H1 (cell line): ENCODE results near the gene GLIS2. TPM values are rescaled to one million over a fixed set of nuclear protein-coding genes. Genes with fewer than 3 reads are reported as not detected.
A peak's percentile ranks its signal among the peaks of the same experiment; 100 is the strongest.

Experiments
- CTCF ChIA-PET: fragments of 300-600 bp; sonication (Branson Sonifier 250); formaldehyde crosslinking; loops from one replicate; lab custom pipeline; 2021; ENCODE audit not compliant: partially characterized antibody; lab: Charles Lee
- POLR2A ChIA-PET: fragments of 300-600 bp; sonication (Branson Sonifier 250); formaldehyde crosslinking; loops from one replicate; lab custom pipeline; 2021; ENCODE audit warnings: inconsistent platforms; ENCODE audit not compliant: partially characterized antibody; lab: Charles Lee
- DNase-seq, 2 experiments: peaks; one replicate each; pipeline versions ENCODE4 v3.0.0 to v3.0.0-alpha.2; 2010 to 2022; ENCODE audit warnings: low spot score in 2 of 2, low read depth in 1 of 2, mixed read lengths in 1 of 2
- FAIRE-seq: peaks from 2 replicates; lab custom pipeline; 2011; peaks lifted over from hg19 to GRCh38; lab: Jason Lieb, UNC
- H2AFZ ChIP-seq: 2 replicates; pipeline ENCODE4 v1.8.1; 2012; ENCODE audit warnings: low read length, inconsistent platforms
- H2AK5ac ChIP-seq: 2 replicates; pipeline ENCODE4 v1.6.1; 2013; ENCODE audit warnings: low read depth, low read length
- H2BK120ac ChIP-seq: replicated peaks from 2 replicates; pipeline ENCODE3; 2013; ENCODE audit warnings: low read depth, low read length, inconsistent platforms
- H2BK12ac ChIP-seq: 2 replicates; pipeline ENCODE4 v1.6.1; 2013; ENCODE audit warnings: low read depth, low read length
- H2BK15ac ChIP-seq: 2 replicates; pipeline ENCODE4 v1.6.1; 2013; ENCODE audit warnings: low read length
- H2BK20ac ChIP-seq: 2 replicates; pipeline ENCODE4 v1.6.1; 2013; ENCODE audit warnings: low read length
- H2BK5ac ChIP-seq: 2 replicates; pipeline ENCODE4 v1.6.1; 2013; ENCODE audit warnings: low read depth, low read length
- H3K14ac ChIP-seq: 2 replicates; pipeline ENCODE4 v1.6.1; 2013; ENCODE audit warnings: inconsistent platforms; ENCODE audit not compliant: insufficient read length
- H3K18ac ChIP-seq: 2 replicates; pipeline ENCODE4 v1.6.1; 2013; ENCODE audit warnings: low read length; ENCODE audit errors: extremely low read depth
- H3K23ac ChIP-seq: 2 replicates; pipeline ENCODE4 v1.6.1; 2013; ENCODE audit warnings: inconsistent platforms; ENCODE audit not compliant: insufficient read length
- H3K23me2 ChIP-seq: 2 replicates; pipeline ENCODE4 v1.6.1; 2013; ENCODE audit warnings: low read depth, low read length
- H3K27ac ChIP-seq: 2 replicates; pipeline ENCODE4 v1.6.1; 2011; ENCODE audit warnings: low read depth, low read length, inconsistent platforms
- H3K27me3 ChIP-seq, 4 experiments: replicated peaks in 1 of 4; 1 replicate in 1 of 4; 2 replicates in 3 of 4; pipeline versions ENCODE4 v1.6.1 to v1.8.1; 2011 to 2013; ENCODE audit warnings: low read length in 3 of 4, mild to moderate bottlenecking in 3 of 4, inconsistent platforms in 2 of 4, mixed read lengths in 2 of 4, moderate library complexity in 1 of 4; ENCODE audit not compliant: control insufficient read depth in 3 of 4, insufficient read depth in 3 of 4; ENCODE audit errors: extremely low read depth in 1 of 4
- H3K36me3 ChIP-seq, 4 experiments: 2 replicates each; pipeline versions ENCODE4 v1.6.1 to v1.8.1; 2011 to 2013; ENCODE audit warnings: mild to moderate bottlenecking in 4 of 4, low read length in 3 of 4, moderate library complexity in 2 of 4, control low read depth in 1 of 4, inconsistent platforms in 1 of 4; ENCODE audit not compliant: insufficient read depth in 4 of 4, control insufficient read depth in 2 of 4
- H3K4ac ChIP-seq: replicated peaks from 2 replicates; pipeline ENCODE3; 2013; ENCODE audit warnings: low read length, low read depth, mixed read lengths, inconsistent platforms; ENCODE audit not compliant: insufficient read length
- H3K4me1 ChIP-seq, 4 experiments: replicated peaks in 1 of 4; 1 replicate in 1 of 4; 2 replicates in 3 of 4; pipeline versions ENCODE4 v1.6.1 to v1.8.1; 2011 to 2013; ENCODE audit warnings: low read length in 3 of 4, inconsistent platforms in 2 of 4, mixed read lengths in 1 of 4; ENCODE audit not compliant: insufficient read depth in 4 of 4, control insufficient read depth in 3 of 4
- H3K4me2 ChIP-seq, 2 experiments: 2 replicates each; pipeline versions ENCODE4 v1.6.1 to v1.8.1; 2011 to 2013; ENCODE audit warnings: low read depth in 2 of 2, low read length in 2 of 2, control low read depth in 1 of 2, inconsistent platforms in 1 of 2, mild to moderate bottlenecking in 1 of 2; ENCODE audit not compliant: insufficient read depth in 1 of 2
- H3K4me3 ChIP-seq, 4 experiments: fragments of 200-600, 300-600 bp in 1 of 4; sonication (generic), shearing (Covaris generic), sonication (Bioruptor Twin) in 1 of 4; 2 replicates each; pipeline versions ENCODE4 v1.5.1 to v1.8.1; 2011 to 2016; ENCODE audit warnings: low read length in 4 of 4, low read depth in 3 of 4, control low read depth in 2 of 4, inconsistent platforms in 2 of 4, mild to moderate bottlenecking in 2 of 4, mixed read lengths in 1 of 4, moderate library complexity in 1 of 4; ENCODE audit not compliant: insufficient read depth in 2 of 4; ENCODE audit errors: extremely low read depth in 1 of 4
- H3K56ac ChIP-seq: replicated peaks from 2 replicates; pipeline ENCODE3; 2013; ENCODE audit warnings: low read depth, mild to moderate bottlenecking, mixed read lengths, low read length, inconsistent platforms; ENCODE audit not compliant: insufficient read length
- H3K79me1 ChIP-seq: 2 replicates; pipeline ENCODE4 v1.6.1; 2013; ENCODE audit warnings: low read depth, low read length, control low read depth
- H3K79me2 ChIP-seq, 2 experiments: 2 replicates each; pipeline versions ENCODE4 v1.6.1 to v1.8.1; 2012 to 2013; ENCODE audit warnings: low read length in 2 of 2, mild to moderate bottlenecking in 2 of 2, inconsistent platforms in 1 of 2; ENCODE audit not compliant: insufficient read depth in 2 of 2, control insufficient read depth in 1 of 2
- H3K9ac ChIP-seq, 4 experiments: replicated peaks in 1 of 4; 1 replicate in 1 of 4; 2 replicates in 3 of 4; pipeline versions ENCODE4 v1.6.1 to v1.8.1; 2011 to 2013; ENCODE audit warnings: low read depth in 3 of 4, low read length in 3 of 4, control low read depth in 2 of 4, mild to moderate bottlenecking in 2 of 4, moderate library complexity in 2 of 4, inconsistent platforms in 1 of 4; ENCODE audit errors: extremely low read depth in 1 of 4
- H3K9me3 ChIP-seq, 2 experiments: 2 replicates each; pipeline versions ENCODE4 v1.6.1 to v1.8.1; 2012 to 2013; ENCODE audit warnings: mild to moderate bottlenecking in 2 of 2, moderate library complexity in 2 of 2, control low read depth in 1 of 2, inconsistent platforms in 1 of 2, low read depth in 1 of 2, low read length in 1 of 2, mixed read lengths in 1 of 2; ENCODE audit not compliant: insufficient read depth in 2 of 2
- H4K20me1 ChIP-seq, 2 experiments: replicated peaks in 1 of 2; 2 replicates each; pipeline versions ENCODE3 to v1.8.1; 2011 to 2013; ENCODE audit warnings: inconsistent platforms in 2 of 2, low read length in 2 of 2, mild to moderate bottlenecking in 1 of 2; ENCODE audit not compliant: insufficient read depth in 2 of 2, control insufficient read depth in 1 of 2
- H4K5ac ChIP-seq: 2 replicates; pipeline ENCODE4 v1.6.1; 2013; ENCODE audit warnings: low read length, low read depth, mixed read lengths, inconsistent platforms; ENCODE audit not compliant: insufficient read length
- H4K8ac ChIP-seq: 2 replicates; pipeline ENCODE4 v1.8.0; 2013; ENCODE audit warnings: mild to moderate bottlenecking, moderate library complexity, low read length, inconsistent platforms; ENCODE audit not compliant: insufficient read depth; ENCODE audit errors: extremely low read depth
- H4K91ac ChIP-seq: replicated peaks from 2 replicates; pipeline ENCODE3; 2013; ENCODE audit warnings: low read length, mixed read lengths, inconsistent platforms; ENCODE audit not compliant: insufficient read length
- BCL11A ChIP-seq, 2 experiments: IDR thresholded peaks; one replicate each; pipeline ENCODE4 v1.6.1; 2011; ENCODE audit warnings: low read depth in 2 of 2, low read length in 2 of 2, mild to moderate bottlenecking in 2 of 2
- CHD1 ChIP-seq: IDR thresholded peaks from 2 replicates; pipeline ENCODE4 v1.6.1; 2012; ENCODE audit warnings: low read depth, low read length, improper control_type of control experiment
- CTBP2 ChIP-seq: IDR thresholded peaks from 2 replicates; pipeline ENCODE4 v1.7.0; 2011; ENCODE audit warnings: borderline replicate concordance, mild to moderate bottlenecking, moderate library complexity, mixed read lengths, low read length; ENCODE audit not compliant: insufficient read depth, insufficient read length
- CTCF ChIP-seq, 3 experiments: IDR thresholded peaks; 1 replicate in 2 of 3; 2 replicates in 1 of 3; pipeline versions ENCODE4 v1.5.1 to v1.6.1; 2011; ENCODE audit warnings: low read length in 3 of 3, mild to moderate bottlenecking in 3 of 3, inconsistent platforms in 2 of 3, low read depth in 1 of 3, moderate library complexity in 1 of 3; ENCODE audit not compliant: insufficient read depth in 1 of 3; ENCODE audit errors: control extremely low read depth in 1 of 3
- RBBP5 ChIP-seq: IDR thresholded peaks from 2 replicates; pipeline ENCODE4 v1.7.1; 2012; ENCODE audit warnings: low read depth, mild to moderate bottlenecking, inconsistent platforms, low read length, moderate library complexity, borderline replicate concordance
- SP1 ChIP-seq: IDR thresholded peaks from 2 replicates; pipeline ENCODE4 v1.6.1; 2011; ENCODE audit warnings: low read depth, low read length
- TAF1 ChIP-seq: IDR thresholded peaks from 2 replicates; pipeline ENCODE4 v1.6.1; 2011; ENCODE audit warnings: mild to moderate bottlenecking, low read depth, low read length
- WGBS, 2 experiments: shearing (Covaris generic) in 1 of 2; methylation state at CpG; one replicate each; pipeline versions ENCODE4 v1.1.6 to v1.1.7; 2013 to 2015; ENCODE audit warnings: low lambda C conversion rate in 2 of 2, mixed read lengths in 2 of 2, inconsistent platforms in 1 of 2, low coverage in 1 of 2, missing lambda C conversion rate in 1 of 2; ENCODE audit not compliant: insufficient replicate concordance in 2 of 2, insufficient coverage in 1 of 2, insufficient read length in 1 of 2; ENCODE audit errors: extremely low coverage in 1 of 2, missing lambda C conversion rate in 1 of 2; 5-methylcytosine and 5-hydroxymethylcytosine counted together
- polyA plus RNA-seq, 7 experiments: library from polyadenylated mRNA; depleted of rRNA in 3 of 7; stranded (reverse) in 5 of 7; unstranded in 2 of 7; fragments of >200 nt in 5 of 7; fragments of 200-250 nt in 2 of 7; gene quantifications; 1 replicate in 5 of 7; 2 replicates in 1 of 7; 4 replicates in 1 of 7; pipeline versions ENCODE4 v1.2.1 to v1.2.3, GENCODE V29; 2011 to 2013; ENCODE audit warnings: missing spikeins in 2 of 7, mixed read lengths in 2 of 7
- total RNA-seq: library from RNA; stranded (reverse); fragmentation: NEBNext Ultra II Directional; extraction: Animal tissue kit (Norgen Biotek cat#: 25700); gene quantifications from 2 replicates; pipeline ENCODE4 v1.2.1, GENCODE V29; 2021

GLIS2 gene
- total and polyA plus RNA-seq, 2 of the 8 experiments (the other 6 are each of a cell fraction or from before 2014, with no cell fraction given): 4.3 to 17.4 TPM

- H3K4me3 ChIP-seq: peak within 1 kb of the TSS; percentile 91 to 97 (median 96)
- no peak within 1 kb of the TSS for H2AFZ ChIP-seq
- no peak within 1 kb of the TSS for H2BK120ac ChIP-seq
- H3K9ac ChIP-seq: peak within 1 kb of the TSS; percentile 84 to 98 (median 95)
- peak within 1 kb of the TSS; percentile 95 for H2BK12ac ChIP-seq
- no peaks in the 10 kb centered on the region; the same call in 1 of the 2 replicates for H3K23me2 ChIP-seq
- H3K9me3 ChIP-seq: no peaks in the 10 kb centered on the region
- peaks cover 0 to 2% (median 0%) of the 10 kb centered on the region in 4 experiments; a peak in 1 of 7 replicates for H3K27me3 ChIP-seq
- H3K4me2 ChIP-seq: peak within 1 kb of the TSS; percentile 62 to 83
- WGBS, 2 experiments: 3% methylated on average over 44 of the region's 81 CpGs; no CpG with 5 or more reads in 1 of the 2 experiments
- peak within 1 kb of the TSS; percentile 99 for H4K91ac ChIP-seq
- FAIRE-seq (peak; percentile 36), DNase-seq (peak; percentile 87 to 100)
- H3K23ac ChIP-seq: no peak within 1 kb of the TSS
- H2AK5ac ChIP-seq: peak within 1 kb of the TSS; percentile 66; the same call in 1 of the 2 replicates
- peaks cover 18 to 48% of the 10 kb centered on the region in 2 experiments for H3K79me2 ChIP-seq
- H2BK15ac ChIP-seq: peak within 1 kb of the TSS; percentile 88
- H3K79me1 ChIP-seq: peaks cover 7% of the 10 kb centered on the region; the same call in 1 of the 2 replicates
- peak within 1 kb of the TSS; percentile 44 for H3K4ac ChIP-seq
- peaks cover 0 to 4% (median 0%) of the 10 kb centered on the region in 4 experiments; a peak in 1 of 7 replicates for H3K4me1 ChIP-seq
- peak within 1 kb of the TSS; percentile 97 for H3K18ac ChIP-seq
- peak within 1 kb of the TSS; percentile 81 for H4K8ac ChIP-seq
- H2BK20ac ChIP-seq: no peak within 1 kb of the TSS
- POLR2A ChIA-PET: interaction anchor here (0.6 to 9.8 kb wide), 33 partner anchors 8 to 117 kb away, joined by 3 to 154 read pairs (median 5); partner anchors contain the start of gene VASN
- H3K14ac ChIP-seq: no peak within 1 kb of the TSS
- peaks cover 0 to 12% of the 10 kb centered on the region in 2 experiments for H4K20me1 ChIP-seq
- CTCF ChIA-PET: interaction anchor here (0.5 to 12.6 kb wide), 24 partner anchors 9 to 1195 kb away, joined by 3 to 159 read pairs (median 4); no protein-coding TSS in a partner anchor
- H2BK5ac ChIP-seq: peak within 1 kb of the TSS; percentile 96
- peak within 1 kb of the TSS; percentile 66 for H4K5ac ChIP-seq
- peaks cover 0 to 8% (median under 1%) of the 10 kb centered on the region in 4 experiments; a peak in 3 of 8 replicates for H3K36me3 ChIP-seq
- H3K27ac ChIP-seq: peak within 1 kb of the TSS; percentile 85
- H3K56ac ChIP-seq: peak within 1 kb of the TSS; percentile 20
- no peak for TF ChIP-seq CTBP2
- TF ChIP-seq CTCF (IDR thresholded peaks at IDR 0.05; ENCODE audit: control extremely low read depth in 1 of 3, insufficient read depth in 1 of 3, low read depth in 1 of 3, low read length in 3 of 3): no peak
- TF ChIP-seq CHD1: no peak
- peak; percentile 58; the same call in 1 of the 2 replicates for TF ChIP-seq SP1
- TF ChIP-seq RBBP5: 0 out of 2 replicates have a peak, but pooled peaks have one; percentile 69
- no peak for TF ChIP-seq BCL11A (IDR thresholded peaks at IDR 0.05; ENCODE audit: low read depth in 2 of 2, low read length in 2 of 2)
- TF ChIP-seq TAF1: peak; percentile 79
These were observed 35.2 kb downstream of the GLIS2 start, which contains the start of gene PAM16 for GRCh38 chr16:4350787-4351659. TSS of gene PAM16 (minus strand) at chr16:4351321. CDS start at chr16:4351234, 87 bp downstream.
